Fibroblast of skin of back (primary cell): ENCODE measurements around the gene SPOCK1.

Experiments used
- DNase-seq: peaks from one replicate; pipeline ENCODE4 v3.0.0-alpha.2; 2013

Gene SPOCK1

DNA sequence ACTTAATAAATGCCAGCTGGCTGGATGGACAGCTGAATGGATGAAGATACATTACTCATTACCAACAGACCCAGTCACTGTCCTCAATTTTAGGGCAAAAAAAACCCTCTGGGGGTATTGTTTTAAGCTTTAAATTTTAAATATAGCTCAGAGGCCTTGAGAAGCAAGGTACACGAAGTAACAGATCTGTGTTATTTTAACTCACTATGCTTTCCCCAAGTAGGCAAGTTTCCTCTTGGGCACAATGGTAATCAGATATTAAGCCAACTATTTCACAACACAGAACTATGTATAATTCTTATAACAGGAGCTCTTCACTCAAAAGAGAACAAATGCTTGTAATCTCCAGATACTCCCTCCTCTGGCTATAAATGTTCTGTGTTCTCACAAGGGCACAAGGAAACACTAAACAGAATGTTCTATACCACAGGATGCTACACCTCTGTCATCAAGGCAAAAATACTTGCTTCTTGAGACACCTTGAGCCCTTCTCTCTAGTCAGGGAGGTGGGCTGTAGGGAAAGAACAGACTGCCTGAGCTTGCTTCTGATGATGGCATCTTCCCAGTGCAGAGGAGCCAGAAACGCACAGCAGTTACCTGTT lies 443.8 kb downstream of the SPOCK1 start:
- no peak for DNase-seq

DNA sequence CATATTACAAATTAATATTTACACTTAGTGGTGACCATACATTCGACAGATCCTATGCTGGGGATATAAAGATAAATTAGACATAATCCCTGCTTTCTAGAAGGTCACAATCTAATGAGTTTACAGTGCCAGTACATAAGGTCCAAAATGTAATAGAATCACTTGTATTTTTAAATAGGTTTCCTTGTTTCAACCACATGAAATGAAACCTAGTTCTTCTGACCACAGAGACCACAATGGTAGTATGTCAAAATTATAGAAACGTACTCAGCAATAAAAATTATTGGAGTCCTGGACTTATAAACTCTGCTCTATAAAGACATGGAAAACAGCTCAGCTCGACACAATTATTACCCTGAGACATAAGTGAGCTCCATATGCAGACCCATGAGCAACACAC lies 444.3 kb downstream of the SPOCK1 start:
- DNase-seq, result no peak

DNA sequence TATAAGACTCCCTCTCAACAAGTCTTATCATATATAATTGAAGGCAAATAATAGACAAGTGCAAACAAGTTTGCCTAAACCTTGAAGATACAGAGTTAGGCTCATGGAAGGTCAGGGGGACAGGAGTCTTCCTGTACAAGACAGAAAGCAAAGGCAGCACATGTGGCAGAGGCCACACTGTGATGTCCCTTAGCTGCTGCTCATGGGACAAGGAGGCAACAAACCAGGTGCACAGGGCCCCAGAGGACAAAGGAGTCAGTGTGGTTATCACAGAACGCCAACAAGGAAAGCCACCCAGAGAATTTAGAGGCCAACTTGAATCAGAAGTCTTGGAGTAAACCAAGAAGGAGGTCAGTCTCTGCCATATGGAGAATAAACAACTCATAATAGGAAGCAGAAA lies 444.8 kb downstream of the SPOCK1 start:
- no peak for DNase-seq

DNA sequence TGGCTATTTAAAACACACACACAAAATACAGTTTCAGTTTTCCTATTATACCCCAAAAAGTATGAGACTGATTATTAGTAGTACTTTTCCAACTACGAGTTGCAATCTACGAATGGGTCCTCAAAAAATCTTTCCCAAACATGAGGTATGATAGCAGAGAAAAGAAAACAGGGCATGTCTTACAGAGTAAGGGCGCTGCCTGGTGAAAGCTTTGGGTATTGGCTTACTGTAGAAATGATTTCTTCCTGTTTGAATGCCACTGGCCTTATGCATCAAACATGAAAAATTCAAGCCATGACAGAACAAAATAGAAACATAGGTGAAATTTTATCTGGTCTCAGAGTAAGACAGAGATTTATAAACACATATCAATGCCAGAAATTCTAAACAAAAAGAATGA lies 448.0 kb downstream of the SPOCK1 start:
- peak; percentile 18 for DNase-seq

DNA sequence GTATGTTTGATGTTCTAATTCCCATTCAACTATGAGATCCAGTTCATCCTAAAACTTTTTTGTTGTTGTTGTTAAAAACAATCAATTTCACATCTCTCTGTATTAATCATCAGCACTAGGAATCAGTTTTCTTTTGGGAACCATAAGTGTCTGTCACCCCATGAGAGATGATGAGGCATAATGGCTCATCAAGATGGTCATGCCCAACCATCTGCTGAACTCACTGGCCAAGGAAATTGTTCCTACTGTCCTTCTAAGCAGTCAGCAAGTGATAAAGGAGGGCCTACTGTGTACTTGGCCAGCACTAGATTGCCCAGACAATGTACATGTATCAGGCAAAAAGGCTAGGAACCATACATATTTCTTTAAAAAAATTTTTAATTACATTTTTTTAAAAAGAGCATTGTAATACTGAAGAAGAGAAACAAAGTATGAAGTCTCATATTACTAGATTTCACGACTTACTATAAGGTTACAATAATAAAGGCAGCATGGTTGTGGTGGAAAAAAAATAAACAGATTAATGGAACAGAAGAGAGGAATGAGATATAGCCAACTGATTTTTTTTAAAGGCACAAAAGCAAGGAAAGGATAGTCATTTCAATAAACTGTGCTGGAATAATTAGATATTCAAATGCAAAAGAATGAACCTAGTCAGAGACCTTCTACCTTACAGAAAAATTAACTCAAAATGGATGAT lies 458.3 kb downstream of the SPOCK1 start:
- peak; percentile 48 for DNase-seq

DNA sequence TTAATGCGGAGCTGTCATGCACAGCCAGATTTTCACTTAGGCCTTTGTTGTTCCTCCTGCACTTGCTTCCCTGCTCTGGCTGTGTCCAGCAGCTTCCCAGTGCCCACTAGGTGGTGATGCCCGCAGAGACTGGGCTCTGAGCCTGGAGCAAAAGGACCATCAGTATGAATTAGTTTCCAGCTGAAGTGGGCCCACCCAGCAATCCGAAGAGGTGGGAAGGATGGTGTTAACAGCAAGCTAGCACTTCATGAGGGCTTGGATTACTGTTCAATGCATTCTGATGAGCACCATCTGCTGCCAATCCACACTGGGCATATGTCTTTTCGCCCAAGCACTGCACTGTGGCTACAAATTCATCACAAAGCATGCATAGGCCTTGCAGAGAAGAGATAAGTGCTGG lies 459.1 kb downstream of the SPOCK1 start:
- DNase-seq, result no peak

DNA sequence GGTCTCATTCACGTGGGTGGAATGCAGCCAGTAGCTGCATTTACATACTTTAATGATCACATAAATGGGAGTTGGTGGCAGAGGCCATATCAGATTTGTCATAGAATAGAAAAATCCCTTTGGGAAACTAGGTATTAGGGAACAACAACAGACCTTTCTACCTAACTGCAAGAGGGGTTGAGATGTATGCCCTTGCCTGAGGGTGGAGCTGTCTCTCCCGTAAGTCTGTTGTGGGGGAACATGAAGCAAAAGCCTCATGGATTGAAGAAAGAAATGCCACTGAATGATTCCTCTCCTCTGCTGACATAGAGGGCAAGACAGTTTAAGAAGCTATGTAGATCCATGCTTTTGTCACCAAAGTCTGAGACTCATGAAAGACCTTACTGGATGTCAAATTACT lies 461.3 kb downstream of the SPOCK1 start:
- no peak for DNase-seq

DNA sequence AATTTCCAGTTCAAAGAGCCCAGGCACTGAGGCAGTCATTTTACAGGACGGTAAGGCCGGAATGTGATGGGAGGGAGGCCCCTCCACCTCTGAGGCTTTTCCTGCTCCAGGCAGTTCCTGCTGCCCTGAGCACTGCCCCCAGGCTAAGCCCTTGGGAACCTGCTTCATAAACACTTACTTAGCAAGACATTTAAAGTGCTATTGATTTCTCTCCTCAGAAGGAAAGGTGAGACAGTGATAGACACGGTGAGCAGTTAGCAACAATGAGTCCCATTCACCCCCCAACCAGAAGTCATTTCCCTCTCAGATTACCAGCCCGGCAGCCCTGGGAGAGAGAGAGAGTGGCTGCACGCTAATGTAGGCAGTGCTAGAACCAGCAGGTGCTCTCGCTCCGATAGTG lies 462.5 kb downstream of the SPOCK1 start:
- no peak for DNase-seq

DNA sequence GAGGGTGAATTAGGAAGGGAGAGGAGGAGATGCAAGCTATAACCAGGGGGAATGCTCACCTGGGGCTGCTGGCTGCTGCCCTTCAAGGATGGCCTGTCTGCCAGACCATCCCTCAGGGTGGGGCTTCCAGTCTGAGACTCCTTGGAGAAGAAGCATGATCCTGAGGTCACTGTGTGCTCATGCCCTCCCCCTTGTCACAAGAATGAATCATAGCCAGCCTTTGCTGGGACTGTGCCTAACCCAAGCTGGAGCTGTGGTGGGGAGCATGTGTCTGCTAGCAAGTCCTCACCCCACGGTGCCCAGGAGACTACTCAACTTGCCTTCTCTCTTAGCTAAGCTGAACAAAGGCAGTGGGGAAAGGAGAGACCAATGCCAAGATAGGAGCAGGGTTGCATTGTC lies 463.6 kb downstream of the SPOCK1 start:
- DNase-seq, result peak; percentile 37

DNA sequence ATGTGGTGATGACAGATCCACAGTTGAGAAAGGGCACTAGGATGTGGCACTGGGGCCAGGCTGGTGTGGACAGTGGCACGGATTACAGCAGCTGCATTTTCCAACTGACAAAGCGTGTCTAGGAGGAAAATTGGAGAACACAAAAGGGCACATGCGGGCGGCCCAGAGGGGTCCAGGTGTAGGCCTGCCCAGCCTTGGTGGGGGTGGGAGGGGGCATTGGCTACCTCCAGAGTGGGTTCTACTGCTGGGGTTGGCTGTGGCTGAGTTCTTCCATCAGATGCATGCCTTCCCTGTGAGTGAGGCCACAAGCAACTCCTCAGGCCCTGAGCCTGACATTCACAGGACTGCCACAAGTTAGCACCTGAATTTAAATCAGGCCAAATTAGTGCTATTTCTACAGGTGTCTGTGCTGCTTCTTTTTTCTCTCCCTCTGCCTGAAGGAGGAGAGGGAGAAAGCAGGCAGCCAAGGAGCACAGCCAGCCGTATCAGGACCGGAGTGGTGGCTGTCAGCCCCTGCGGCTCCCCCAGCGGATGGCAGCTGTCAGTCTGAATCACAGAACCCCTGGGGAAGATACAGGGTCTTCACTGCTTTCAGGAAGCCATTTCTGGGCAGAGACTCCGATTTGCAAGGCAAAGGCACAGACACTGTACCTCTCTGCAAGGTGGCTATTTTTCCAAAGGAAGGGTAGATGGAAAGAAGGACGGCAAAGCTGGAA lies 464.2 kb downstream of the SPOCK1 start:
- DNase-seq, result no peak

DNA sequence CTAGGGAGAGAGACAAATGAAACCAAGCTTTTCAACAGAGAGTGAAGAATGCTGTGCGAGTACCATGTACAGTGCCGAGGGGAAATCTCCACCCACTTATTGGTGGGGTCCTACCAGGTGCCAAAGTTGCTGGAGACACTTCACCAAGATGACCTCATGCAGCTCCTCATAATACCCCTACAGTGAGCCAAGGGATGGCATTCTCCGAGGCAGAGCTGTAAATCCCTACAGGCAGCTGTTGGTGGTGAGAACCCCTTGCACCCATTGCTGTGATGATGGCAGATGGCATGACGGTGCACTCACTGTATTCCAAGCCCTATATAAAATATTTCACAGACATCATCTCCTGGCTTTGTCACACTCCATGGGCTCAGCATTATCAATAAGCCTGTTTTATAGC lies 464.9 kb downstream of the SPOCK1 start:
- DNase-seq, result no peak

DNA sequence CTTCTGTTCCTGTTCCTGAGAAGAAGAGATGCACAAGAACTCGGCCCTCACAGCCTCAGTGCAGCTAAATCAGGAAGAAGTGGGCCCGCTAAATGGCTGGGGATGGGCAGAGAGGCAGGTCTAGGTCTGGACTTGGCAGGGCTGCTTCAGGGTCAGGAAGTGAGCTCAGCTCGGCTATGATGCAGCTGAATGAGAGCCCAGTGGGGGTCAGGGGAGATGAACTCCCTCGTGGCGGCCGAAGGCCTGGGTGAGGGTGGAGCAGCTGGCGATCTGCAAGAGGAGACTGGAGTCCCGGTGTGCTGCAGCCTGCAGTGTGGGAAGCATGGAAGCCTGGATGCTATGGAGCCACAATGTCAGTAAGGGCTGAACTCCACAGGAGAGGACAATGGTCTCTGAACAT lies 466.2 kb downstream of the SPOCK1 start:
- DNase-seq, result no peak

DNA sequence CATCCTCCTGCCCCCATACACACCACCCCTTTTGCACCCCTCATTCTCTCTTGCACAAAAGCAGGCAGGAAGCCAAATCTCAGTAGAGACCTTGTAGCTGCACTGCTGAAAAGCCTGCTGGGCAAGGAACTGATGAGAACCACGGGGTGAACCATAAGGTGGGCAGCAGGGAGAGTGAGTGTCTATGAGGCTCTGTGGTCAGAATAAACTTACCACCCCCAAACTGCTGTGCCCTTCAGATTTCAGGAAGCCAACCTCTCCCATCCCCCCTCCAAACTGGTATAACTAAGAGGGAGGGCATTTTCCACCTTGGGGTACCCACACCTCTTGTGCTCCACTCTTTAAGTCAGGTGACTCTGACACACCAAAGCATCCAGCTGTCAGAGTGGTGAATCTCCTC lies 471.4 kb downstream of the SPOCK1 start:
- DNase-seq, result no peak

DNA sequence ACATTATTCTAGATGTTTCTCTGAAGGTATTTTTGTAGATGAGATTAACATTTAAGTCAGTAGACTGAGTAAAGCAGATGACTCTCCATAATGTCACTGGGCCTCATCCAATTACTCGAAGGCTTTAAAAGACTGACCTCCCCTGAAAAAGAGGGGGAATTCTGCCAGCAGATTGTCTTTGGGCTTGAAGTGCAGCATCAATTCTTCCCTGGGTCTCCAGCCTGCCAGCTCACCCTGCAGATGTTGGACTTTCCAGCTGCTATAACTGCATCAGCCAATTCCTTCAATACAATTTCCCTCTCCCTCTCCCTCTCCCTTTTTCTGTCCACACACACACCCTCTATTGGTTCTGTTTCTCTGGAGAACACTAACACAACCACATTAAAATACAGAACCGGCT lies 472.8 kb downstream of the SPOCK1 start:
- DNase-seq, result no peak

DNA sequence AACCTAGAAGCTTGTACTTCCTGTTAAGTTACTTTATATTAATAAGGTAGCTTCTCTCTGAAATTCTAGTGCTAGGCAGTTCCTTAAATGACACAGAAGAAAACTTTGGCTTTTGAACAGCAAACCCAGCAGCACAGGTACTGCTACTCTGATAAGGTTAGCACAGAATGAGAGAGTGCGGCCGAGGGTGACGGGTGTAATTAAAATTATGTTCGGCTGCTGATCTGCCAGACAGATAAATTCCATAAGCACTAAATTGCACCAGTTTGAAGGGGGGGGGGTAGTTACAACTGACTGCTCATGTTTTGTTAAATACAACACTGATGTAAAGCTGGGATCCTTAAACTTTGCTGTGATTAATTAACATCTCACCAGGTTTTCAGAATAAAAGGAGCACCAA lies 475.1 kb downstream of the SPOCK1 start:
- DNase-seq, result no peak

DNA sequence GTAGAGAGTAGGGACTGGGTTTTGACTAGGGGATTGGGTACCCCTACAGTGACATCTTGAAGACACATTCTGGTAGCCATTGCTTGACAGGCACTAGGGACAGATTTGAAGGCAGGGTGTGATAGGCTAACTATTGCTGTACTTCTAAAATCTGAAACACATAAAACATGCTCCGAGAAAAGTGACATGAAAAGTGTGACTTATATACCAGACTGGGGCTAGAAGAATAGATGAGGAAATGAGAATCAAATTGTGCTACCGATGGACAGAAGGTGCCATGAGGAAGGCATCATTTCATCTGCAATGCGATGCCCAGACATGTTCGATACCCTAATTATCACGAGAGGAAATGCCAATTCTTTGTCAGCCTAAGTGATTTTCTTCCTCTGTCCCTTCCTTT lies 475.8 kb downstream of the SPOCK1 start:
- no peak for DNase-seq

DNA sequence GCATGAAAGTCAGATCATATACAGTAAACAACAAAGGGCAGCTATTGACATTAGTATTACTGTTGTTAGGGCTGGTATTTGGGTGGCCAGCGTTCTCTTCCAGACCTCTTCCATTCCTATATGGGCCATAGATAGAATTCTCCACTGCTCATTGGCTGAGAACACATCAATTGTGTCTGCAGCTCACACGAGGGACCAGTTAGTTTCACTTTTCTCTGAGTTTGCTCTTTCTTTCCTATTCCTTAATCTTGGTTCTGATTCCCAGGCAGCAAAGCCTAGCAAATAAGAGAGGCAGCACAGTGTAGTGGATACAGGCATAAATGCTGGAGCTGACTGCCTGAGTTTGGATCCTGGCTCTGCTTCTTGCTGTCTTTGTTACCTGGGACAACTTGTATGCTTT lies 476.4 kb downstream of the SPOCK1 start:
- DNase-seq, result no peak

DNA sequence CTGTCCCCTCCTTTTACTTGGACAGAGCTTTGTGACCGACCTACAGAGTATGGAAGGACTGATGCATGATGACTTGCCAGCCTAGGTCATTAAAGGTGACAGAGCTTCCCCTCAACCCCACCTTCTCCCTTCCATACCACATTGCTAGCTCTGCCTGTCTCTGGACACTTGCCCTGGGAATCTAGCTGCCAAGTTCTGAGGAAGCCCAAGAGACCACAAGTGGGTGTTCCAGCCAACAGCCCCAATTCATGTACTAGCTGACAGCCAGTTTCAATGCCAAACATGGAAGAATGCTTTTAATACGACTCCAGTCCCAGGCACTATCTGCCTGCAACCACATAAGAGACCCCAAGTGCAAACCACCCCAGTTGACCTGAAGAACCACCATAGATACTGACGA lies 477.1 kb downstream of the SPOCK1 start:
- no peak for DNase-seq

DNA sequence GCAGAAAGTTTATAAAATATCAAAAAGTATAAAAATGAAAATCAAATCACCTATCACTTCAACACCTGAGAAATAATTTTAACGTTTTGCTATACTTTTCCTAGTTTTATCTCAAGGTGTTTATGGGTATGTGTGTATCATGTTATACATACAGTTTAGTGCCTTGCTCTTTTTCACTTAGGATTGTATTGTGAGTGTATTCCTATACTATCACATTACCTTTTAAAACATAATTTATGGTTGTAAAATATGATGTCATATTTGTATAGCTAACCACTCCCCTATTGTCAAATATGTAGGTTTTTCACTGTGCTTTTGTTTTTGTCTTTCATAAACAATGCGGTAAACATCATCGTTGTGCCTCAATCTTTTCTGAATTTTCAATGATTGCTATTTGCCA lies 479.9 kb downstream of the SPOCK1 start:
- no peak for DNase-seq

DNA sequence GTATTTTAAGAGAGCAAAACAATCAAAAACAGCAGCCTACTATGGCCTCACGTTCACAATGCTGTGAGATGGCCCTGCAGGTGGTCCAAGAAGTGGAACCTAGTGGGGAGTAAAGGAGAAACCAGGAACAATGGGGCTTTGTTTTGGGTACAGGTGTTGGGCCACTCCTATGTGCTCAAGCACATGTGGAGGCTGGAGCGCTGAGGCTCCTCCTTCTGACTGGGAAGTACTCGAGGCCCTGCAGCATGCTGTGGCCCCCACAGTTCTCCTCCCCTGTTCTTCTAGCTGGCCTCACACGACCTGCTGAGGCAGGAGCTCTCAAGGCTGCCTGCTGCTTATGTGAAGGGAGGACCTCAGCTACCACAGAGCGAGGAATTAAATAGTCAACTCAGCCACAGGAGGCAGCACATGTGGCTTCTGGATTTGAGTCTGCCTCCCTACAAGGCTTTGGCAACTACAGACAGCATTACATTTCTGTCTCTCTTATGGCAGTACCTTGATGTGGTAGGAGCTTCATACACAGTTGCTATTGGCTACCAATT lies 482.3 kb downstream of the SPOCK1 start:
- no peak for DNase-seq

DNA sequence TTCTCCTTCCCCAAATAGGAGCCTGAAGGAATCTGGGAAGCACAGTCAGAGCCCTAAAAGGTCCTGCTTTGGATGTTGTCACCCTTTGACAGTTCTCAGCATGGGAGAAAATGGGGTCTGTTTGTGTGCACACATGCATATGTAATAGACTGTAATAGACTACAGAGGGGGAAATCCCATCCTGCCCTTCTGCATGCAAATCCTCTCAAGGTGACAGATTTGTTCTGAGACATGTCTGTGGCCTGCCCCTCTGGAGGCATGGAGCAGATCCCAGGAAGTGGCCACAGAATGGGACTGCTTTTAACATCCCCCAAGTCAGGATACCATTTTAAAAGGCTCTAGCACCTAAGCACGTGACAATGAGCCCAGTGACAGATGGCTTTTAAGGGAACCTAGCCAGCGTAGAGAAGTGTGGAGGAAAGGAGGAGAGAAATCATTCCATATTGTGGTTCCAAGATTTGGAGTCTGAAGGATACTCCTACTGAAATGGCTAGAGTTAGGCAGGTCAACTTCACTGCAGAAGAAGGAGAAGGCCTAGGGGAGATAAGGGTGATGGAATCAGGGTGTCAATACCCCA lies 483.5 kb downstream of the SPOCK1 start:
- DNase-seq, result no peak

DNA sequence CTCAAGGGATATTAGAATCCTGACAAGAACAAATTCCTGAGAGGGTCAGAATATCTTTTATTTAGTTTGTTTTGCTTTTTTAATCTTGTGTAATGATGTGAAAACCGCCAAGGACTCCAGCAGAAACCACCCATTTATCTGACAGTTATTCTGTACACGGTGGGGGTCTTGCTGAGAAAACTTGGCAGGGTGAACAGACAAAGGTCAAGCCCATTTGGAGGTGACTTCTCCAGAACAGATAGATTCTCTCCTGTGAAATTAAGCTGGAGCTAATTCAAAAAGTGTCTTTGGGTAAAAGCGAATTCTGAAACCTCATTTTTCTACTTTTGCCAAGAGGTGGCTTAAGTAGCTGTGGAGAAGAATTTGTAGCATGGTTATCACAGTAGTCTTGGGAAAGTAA lies 484.4 kb downstream of the SPOCK1 start:
- DNase-seq, result no peak

DNA sequence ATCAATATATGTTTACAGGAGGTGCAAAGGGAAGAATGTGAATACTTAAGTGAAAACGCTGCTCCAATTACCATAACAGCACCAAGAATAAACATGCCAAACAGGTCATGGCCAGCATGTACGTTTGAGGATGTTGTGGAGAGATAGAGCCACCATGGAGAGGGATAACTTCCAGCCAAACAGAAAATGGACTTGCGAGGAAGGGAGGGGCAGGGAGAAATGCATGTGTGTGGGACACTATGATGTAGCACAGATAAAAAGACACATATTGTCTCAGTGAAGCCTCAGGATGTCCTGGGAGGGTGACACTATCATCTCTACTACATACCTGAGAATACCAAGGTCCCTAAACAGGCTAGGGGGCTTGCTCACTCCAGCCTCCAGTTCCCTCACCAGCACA lies 488.9 kb downstream of the SPOCK1 start:
- DNase-seq, result no peak

DNA sequence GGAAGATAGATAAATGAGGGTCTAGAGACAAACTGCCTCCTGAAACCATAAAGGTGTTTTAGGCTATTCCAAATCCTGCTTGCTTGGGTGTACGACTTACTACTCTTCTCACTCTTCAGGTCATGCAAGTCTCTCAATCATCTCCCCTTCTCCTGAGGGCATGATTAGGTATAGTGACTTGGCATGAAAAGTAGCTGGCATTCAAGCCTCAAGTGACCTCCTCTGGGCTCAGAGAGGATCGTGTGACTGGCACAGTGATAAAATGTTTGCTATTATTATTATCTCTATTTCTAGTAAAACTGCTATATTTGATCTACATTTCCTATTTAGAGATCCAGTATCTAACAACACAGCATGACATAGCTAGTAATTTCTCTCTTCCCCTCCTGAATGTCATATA lies 494.8 kb downstream of the SPOCK1 start:
- DNase-seq, result no peak
